Measurements from ENCODE around the gene SLC51A. TPM values are rescaled to one million over a fixed set of nuclear protein-coding genes. Genes with fewer than 3 reads are reported as not detected.

The SLC51A gene
- total and polyA plus RNA-seq, 9 of the 15 experiments (the other 6 are each of a cell fraction or from before 2014, with no cell fraction given), result 0.35 to 0.38 TPM; not detected in 7

- TF ChIP-seq JUN (IDR thresholded peaks at IDR 0.05; ENCODE audit: borderline replicate concordance, low read depth, low read length) (peak; percentile 84), JUN (CRISPR knock-in tag; IDR thresholded peaks at IDR 0.05; ENCODE audit: borderline replicate concordance) (no peak), CREB3L1 (IDR thresholded peaks at IDR 0.05; ENCODE audit: borderline replicate concordance, low read depth) (peak; percentile 10; the same call in 1 of the 2 replicates), FOSL1 (tag; conservative IDR thresholded peaks at IDR 0.05) (peak; percentile 96), ZNF354B (CRISPR knock-in tag; IDR thresholded peaks at IDR 0.05) (no peak), DPF2 (IDR thresholded peaks at IDR 0.05) (peak; percentile 88), ZNF280A (IDR thresholded peaks at IDR 0.05; ENCODE audit: low read depth, partially characterized antibody) (no peak), AFF4 (CRISPR knock-in tag; IDR thresholded peaks at IDR 0.05) (no peak), ZSCAN29 (IDR thresholded peaks at IDR 0.05) (no peak), GABPA (tag; conservative IDR thresholded peaks at IDR 0.05; ENCODE audit: low read depth) (0 out of 2 replicates have a peak, but pooled peaks have one; percentile 21), CCAR2 (IDR thresholded peaks at IDR 0.05; ENCODE audit: low read depth, low read length) (no peak), CBFA2T3 (IDR thresholded peaks at IDR 0.05) (no peak), ZNF318 (IDR thresholded peaks at IDR 0.05; ENCODE audit: borderline replicate concordance in 1 of 2, low read depth in 1 of 2) (peak in 1 of 2 experiments; percentile 79; a peak in 2 of 4 replicates), MAFG (tag; conservative IDR thresholded peaks at IDR 0.05) (no peak)
These were observed 58.3 kb downstream of the SLC51A start (continued) for GRCh38 chr3:196274585-196274984.

Data from K562 (cell line).